ENCODE data around the gene GPR68. TPM values are rescaled to one million over a fixed set of nuclear protein-coding genes. Genes with fewer than 3 reads are reported as not detected.

The GPR68 gene
- total RNA-seq, 4 donors from 2014 or later: 0.13 to 0.73 (median 0.42) TPM; not detected in 1

GRCh38 chr14:91264151-91265150, 19.9 kb upstream of the GPR68 start:
- no peak for TF ChIP-seq CTCF (IDR thresholded peaks at IDR 0.05)
- TF ChIP-seq POLR2A (IDR thresholded peaks at IDR 0.05): no peak
- 34 to 47% methylated on average over 13 to 28 of the region's 69 CpGs for WGBS, 2 donors
- intact Hi-C loops (cut with DNase I): no loop called here
- DNase-seq: peak in 1 of 2 donors; percentile 19
- Histone ChIP-seq H3K27ac (no peak overlapping the region), H3K27me3 (no peaks in the 10 kb centered on the region), H3K4me3 (replicated peaks in 1 of 3) (peak overlapping the region in 1 of 3 donors; percentile 12), H3K4me1 (peaks cover 0 to 12% of the 10 kb centered on the region in 2 donors), H3K9me3 (no peaks in the 10 kb centered on the region), H3K36me3 (no peaks in the 10 kb centered on the region)

- Histone ChIP-seq H3K27me3 (no peaks in the 10 kb centered on the region), H3K27ac (no peak overlapping the region), H3K36me3 (no peaks in the 10 kb centered on the region), H3K9me3 (no peaks in the 10 kb centered on the region), H3K4me3 (replicated peaks in 1 of 3) (no peak overlapping the region), H3K4me1 (peaks cover 0 to 10% of the 10 kb centered on the region in 2 donors)
- DNase-seq: no peak
- intact Hi-C loops (cut with DNase I): no loop called here
- TF ChIP-seq POLR2A (IDR thresholded peaks at IDR 0.05) (no peak), CTCF (IDR thresholded peaks at IDR 0.05) (no peak)
- WGBS, 2 donors: 95 to 98% methylated on average over 2 of the region's 2 CpGs
Observed at GRCh38 chr14:91263329-91263728, 18.8 kb upstream of the GPR68 start.

- Histone ChIP-seq H3K36me3 (no peaks in the 10 kb centered on the region), H3K4me1 (peaks cover 0 to 10% of the 10 kb centered on the region in 2 donors), H3K4me3 (replicated peaks in 1 of 3) (no peak overlapping the region), H3K9me3 (no peaks in the 10 kb centered on the region), H3K27me3 (no peaks in the 10 kb centered on the region), H3K27ac (no peak overlapping the region)
- 80 to 85% methylated on average over 11 of the region's 11 CpGs for WGBS, 2 donors
- no peak for DNase-seq
- TF ChIP-seq POLR2A (IDR thresholded peaks at IDR 0.05) (no peak), CTCF (IDR thresholded peaks at IDR 0.05) (no peak)
- intact Hi-C loops (cut with DNase I): no loop called here
Observed at GRCh38 chr14:91261986-91262549, 17.6 kb upstream of the GPR68 start.

- no peaks in the 10 kb centered on the region for H3K9me3 ChIP-seq
- no peaks in the 10 kb centered on the region for H3K36me3 ChIP-seq
- peaks cover 0 to 10% of the 10 kb centered on the region in 2 donors for H3K4me1 ChIP-seq
- no peak overlapping the region for H3K27ac ChIP-seq
- no peak for DNase-seq
- 92 to 99% methylated on average over 5 of the region's 5 CpGs for WGBS, 2 donors
- no peak for TF ChIP-seq CTCF (IDR thresholded peaks at IDR 0.05)
- TF ChIP-seq POLR2A (IDR thresholded peaks at IDR 0.05): no peak
- intact Hi-C loops (cut with DNase I): no loop called here
- no peak overlapping the region for H3K4me3 ChIP-seq (replicated peaks in 1 of 3)
- no peaks in the 10 kb centered on the region for H3K27me3 ChIP-seq
Observed at GRCh38 chr14:91261115-91261514, 16.6 kb upstream of the GPR68 start.

GRCh38 chr14:91258876-91259275, 14.4 kb upstream of the GPR68 start:
- 63 to 77% methylated on average over 3 of the region's 3 CpGs for WGBS, 2 donors
- Histone ChIP-seq H3K27me3 (no peaks in the 10 kb centered on the region), H3K4me3 (replicated peaks in 1 of 3) (no peak overlapping the region), H3K36me3 (no peaks in the 10 kb centered on the region), H3K27ac (no peak overlapping the region), H3K9me3 (no peaks in the 10 kb centered on the region), H3K4me1 (peaks cover 0 to 3% of the 10 kb centered on the region in 2 donors)
- DNase-seq: no peak
- intact Hi-C loops (cut with DNase I): no loop called here
- no peak for TF ChIP-seq CTCF (IDR thresholded peaks at IDR 0.05)
- no peak for TF ChIP-seq POLR2A (IDR thresholded peaks at IDR 0.05)
